Lung (tissue), 12 donors: ENCODE data around the gene USP21. TPM values are rescaled to one million over a fixed set of nuclear protein-coding genes. Genes with fewer than 3 reads are reported as not detected.

Experiments used
- ATAC-seq: fragments of 200-7000 bp; cut with Tn5 transposase; one replicate; pipeline ENCODE4 v1.9.1; 2020; ENCODE audit warnings: moderate number of reproducible peaks; ENCODE audit not compliant: insufficient read depth, low FRiP score
- DNase-seq, 3 donors: peaks; one replicate each; pipeline ENCODE4 v3.0.0-alpha.2; 2013 to 2017
- H3K27ac ChIP-seq, 2 donors: one replicate each; pipeline ENCODE4 v1.5.1; 2013; ENCODE audit warnings: mild to moderate bottlenecking in 2 of 2, moderate library complexity in 2 of 2, control low read depth in 1 of 2, inconsistent platforms in 1 of 2, low read depth in 1 of 2, low read length in 1 of 2
- H3K27me3 ChIP-seq, 3 donors: one replicate each; pipeline ENCODE4 v1.5.1; 2013; ENCODE audit warnings: low read length in 2 of 3; ENCODE audit not compliant: control insufficient read depth in 3 of 3, insufficient read depth in 3 of 3
- H3K36me3 ChIP-seq, 4 donors: one replicate each; pipeline ENCODE4 v1.5.1; 2013; ENCODE audit warnings: low read length in 4 of 4, mild to moderate bottlenecking in 1 of 4, moderate library complexity in 1 of 4; ENCODE audit not compliant: control insufficient read depth in 4 of 4, insufficient read depth in 4 of 4
- H3K4me1 ChIP-seq, 5 donors: one replicate each; pipeline ENCODE4 v1.5.1; 2013; ENCODE audit warnings: low read length in 5 of 5, mild to moderate bottlenecking in 2 of 5, moderate library complexity in 1 of 5; ENCODE audit not compliant: control insufficient read depth in 5 of 5, insufficient read depth in 5 of 5
- H3K4me3 ChIP-seq: one replicate; pipeline ENCODE4 v1.5.1; 2013; ENCODE audit warnings: mild to moderate bottlenecking, control low read depth, moderate library complexity
- H3K9ac ChIP-seq, 2 donors: one replicate each; pipeline ENCODE4 v1.5.1; 2013; ENCODE audit warnings: low read length in 2 of 2, control low read depth in 1 of 2; ENCODE audit not compliant: insufficient read depth in 1 of 2
- H3K9me3 ChIP-seq, 4 donors: one replicate each; pipeline ENCODE4 v1.5.1; 2013; ENCODE audit warnings: low read length in 3 of 4, mild to moderate bottlenecking in 1 of 4, moderate library complexity in 1 of 4; ENCODE audit not compliant: control insufficient read depth in 4 of 4, insufficient read depth in 3 of 4
- WGBS, 2 donors: extraction: QIAGEN DNeasy Blood & Tissue Kit; methylation state at CpG; one replicate each; pipeline ENCODE4 v1.1.7; 2013; 5-methylcytosine and 5-hydroxymethylcytosine counted together
- polyA plus RNA-seq, 2 donors: library from polyadenylated mRNA; stranded (reverse); fragments of 200-250 nt; gene quantifications; one replicate each; pipeline ENCODE4 v1.2.1, GENCODE V29; 2013
- total RNA-seq, 2 donors: library from RNA; depleted of rRNA in 1 of 2; stranded (reverse); fragments of >200 nt in 1 of 2; gene quantifications; one replicate each; pipeline ENCODE4 v1.2.1, GENCODE V29; 2014 to 2021
- TF ChIP-seq, protein P1 (sequence below): IDR thresholded peaks from 2 replicates; pipeline ENCODE4 v1.5.1; 2012; ENCODE audit warnings: mild to moderate bottlenecking; ENCODE audit errors: control extremely low read depth, extremely low read depth
- donor health status: control.
- donor health status: control.
- donor health status: Bipolar disorder and iron deficiency.
- donor health status: healthy.
- donor health status: DM: yes; HTN: yes; CAD: no.

USP21 gene
- total and polyA plus RNA-seq, 4 donors = 18.2 to 28.6 (median 21.2) TPM

DNA sequence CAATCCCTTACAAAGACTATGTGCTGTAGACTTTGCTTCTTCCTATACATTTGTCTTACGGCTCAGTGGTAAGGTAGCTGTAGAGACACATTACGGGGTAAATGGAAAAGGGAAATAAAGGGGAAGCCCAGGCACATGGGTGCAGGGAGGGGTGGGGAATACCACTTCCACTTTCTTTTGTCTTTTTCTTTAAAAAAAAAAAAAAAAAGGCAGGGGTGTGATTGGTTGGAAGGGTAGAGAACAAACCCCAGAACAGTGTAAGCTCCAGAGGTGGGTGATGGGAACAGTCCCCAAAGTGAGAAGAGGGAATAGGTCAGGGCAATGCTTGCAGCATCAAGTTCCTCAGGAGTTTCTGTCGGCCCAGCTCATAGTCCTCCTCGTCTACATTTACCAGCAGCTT, 37.5 kb upstream of the USP21 start:
- no peak overlapping the region for H3K4me3 ChIP-seq
- H3K27ac ChIP-seq = no peak overlapping the region
- TF ChIP-seq, protein P1, sequence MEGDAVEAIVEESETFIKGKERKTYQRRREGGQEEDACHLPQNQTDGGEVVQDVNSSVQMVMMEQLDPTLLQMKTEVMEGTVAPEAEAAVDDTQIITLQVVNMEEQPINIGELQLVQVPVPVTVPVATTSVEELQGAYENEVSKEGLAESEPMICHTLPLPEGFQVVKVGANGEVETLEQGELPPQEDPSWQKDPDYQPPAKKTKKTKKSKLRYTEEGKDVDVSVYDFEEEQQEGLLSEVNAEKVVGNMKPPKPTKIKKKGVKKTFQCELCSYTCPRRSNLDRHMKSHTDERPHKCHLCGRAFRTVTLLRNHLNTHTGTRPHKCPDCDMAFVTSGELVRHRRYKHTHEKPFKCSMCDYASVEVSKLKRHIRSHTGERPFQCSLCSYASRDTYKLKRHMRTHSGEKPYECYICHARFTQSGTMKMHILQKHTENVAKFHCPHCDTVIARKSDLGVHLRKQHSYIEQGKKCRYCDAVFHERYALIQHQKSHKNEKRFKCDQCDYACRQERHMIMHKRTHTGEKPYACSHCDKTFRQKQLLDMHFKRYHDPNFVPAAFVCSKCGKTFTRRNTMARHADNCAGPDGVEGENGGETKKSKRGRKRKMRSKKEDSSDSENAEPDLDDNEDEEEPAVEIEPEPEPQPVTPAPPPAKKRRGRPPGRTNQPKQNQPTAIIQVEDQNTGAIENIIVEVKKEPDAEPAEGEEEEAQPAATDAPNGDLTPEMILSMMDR = no peak
- peaks cover 9 to 20% (median 12%) of the 10 kb centered on the region in 5 donors for H3K4me1 ChIP-seq
- no peaks in the 10 kb centered on the region for H3K27me3 ChIP-seq
- no peak overlapping the region for H3K9ac ChIP-seq
- ATAC-seq (no peak), DNase-seq (no peak)
- 26 to 64% methylated on average over 4 of the region's 4 CpGs for WGBS, 2 donors
- H3K9me3 ChIP-seq = no peaks in the 10 kb centered on the region
- peaks cover 19 to 37% (median 30%) of the 10 kb centered on the region in 4 donors for H3K36me3 ChIP-seq

DNA sequence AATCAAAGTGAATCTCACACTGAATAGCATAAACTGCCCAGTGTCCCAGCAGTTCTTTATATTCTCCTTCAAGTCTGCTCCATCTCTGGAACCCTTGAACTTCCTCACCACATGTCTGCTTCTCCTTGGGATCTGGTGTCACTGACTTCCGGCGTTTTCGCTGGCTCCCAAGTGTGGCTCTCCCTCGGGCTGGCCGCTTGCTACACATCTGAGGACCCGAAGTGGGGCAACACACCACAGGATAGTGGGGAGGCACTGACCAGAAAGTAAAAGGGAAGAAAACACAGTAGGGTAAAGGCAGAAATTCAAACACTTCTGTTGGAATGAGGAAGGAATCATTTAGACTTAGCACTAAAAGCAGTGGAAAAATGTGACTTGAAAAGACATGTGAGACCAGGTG, 36.3 kb upstream of the USP21 start:
- Histone ChIP-seq H3K36me3 (peaks cover 20 to 43% (median 37%) of the 10 kb centered on the region in 4 donors), H3K4me1 (peaks cover 9 to 16% (median 9%) of the 10 kb centered on the region in 5 donors)
- DNase-seq = no peak

DNA sequence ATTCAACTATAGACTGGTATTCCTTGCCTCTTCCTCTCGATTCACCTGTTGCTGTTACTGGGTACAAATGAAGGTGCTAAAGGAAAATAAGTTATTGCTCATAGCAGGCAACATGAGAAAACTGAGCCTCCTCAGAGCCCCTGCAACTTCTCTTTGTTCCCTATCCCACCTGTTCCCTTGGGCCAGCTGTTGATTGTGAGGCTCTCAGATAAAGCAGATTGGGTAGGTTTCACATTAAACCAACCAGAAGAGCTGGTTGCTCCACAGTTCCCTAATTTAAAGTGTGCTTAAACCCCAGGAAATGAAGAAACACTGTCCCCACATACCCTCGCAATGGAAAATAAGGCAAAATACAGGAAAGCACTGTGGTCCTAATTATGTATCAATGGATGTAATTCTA, 31.7 kb upstream of the USP21 start:
- no peaks in the 10 kb centered on the region for H3K27me3 ChIP-seq
- peaks cover 18 to 52% (median 31%) of the 10 kb centered on the region in 4 donors for H3K36me3 ChIP-seq
- DNase-seq (no peak), ATAC-seq (no peak)
- H3K9me3 ChIP-seq = no peaks in the 10 kb centered on the region
- H3K27ac ChIP-seq = no peak overlapping the region
- TF ChIP-seq, protein P1 = no peak
- H3K9ac ChIP-seq = peak overlapping the region in 1 of 2 donors; percentile 2
- WGBS, 2 donors = 52 to 69% methylated on average over 2 of the region's 2 CpGs
- H3K4me1 ChIP-seq = peaks cover 2 to 22% (median 12%) of the 10 kb centered on the region in 5 donors
- H3K4me3 ChIP-seq = no peak overlapping the region

More for the DNA sequence above, 36.3 kb upstream of the USP21 start:
- H3K9ac ChIP-seq = no peak overlapping the region
- H3K4me3 ChIP-seq = no peak overlapping the region
- H3K27me3 ChIP-seq = no peaks in the 10 kb centered on the region
- no peak overlapping the region for H3K27ac ChIP-seq
- no peak for ATAC-seq
- TF ChIP-seq, protein P1 = no peak
- WGBS, 2 donors = 83 to 85% methylated on average over 6 of the region's 6 CpGs
- no peaks in the 10 kb centered on the region for H3K9me3 ChIP-seq
